ENCODE measurements around the gene AASS.

Gene AASS

DNA sequence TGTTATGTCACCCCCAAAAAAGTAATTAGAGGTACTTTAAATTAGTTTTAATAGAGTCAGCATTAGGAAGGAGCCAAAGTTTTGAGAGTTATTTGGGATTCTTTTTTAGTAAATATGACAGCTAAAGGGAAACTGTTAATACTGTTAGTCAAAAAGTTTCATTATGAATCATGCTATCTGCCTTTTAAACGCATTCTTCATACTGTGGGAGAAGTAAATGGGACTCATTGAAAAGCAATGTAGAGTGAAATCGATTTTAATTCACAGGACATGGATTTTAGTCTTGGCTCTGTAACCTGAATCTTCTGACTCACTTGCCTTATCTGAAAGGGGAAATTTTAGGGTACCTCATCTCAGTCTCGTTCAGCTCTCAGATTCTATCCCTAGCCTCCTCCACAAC is 105.1 kb downstream of the AASS start:
- Histone ChIP-seq H3K27ac (ENCODE audit: low read depth, low read length) (no peak overlapping the region), H3K18ac (ENCODE audit: low read length) (no peak overlapping the region), H3K56ac (ENCODE audit: low read length) (no peak overlapping the region), H3K27me3 (ENCODE audit: insufficient read depth, low read length, poor library complexity) (no peaks in the 10 kb centered on the region), H2AK5ac (ENCODE audit: low read length) (no peak overlapping the region), H2BK5ac (ENCODE audit: low read length) (no peak overlapping the region), H3K79me2 (ENCODE audit: control insufficient read depth, insufficient read depth, low read length) (no peaks in the 10 kb centered on the region), H3K4ac (ENCODE audit: low read depth, low read length) (no peak overlapping the region), H3K9ac (ENCODE audit: low read length) (no peak overlapping the region), H3K4me2 (ENCODE audit: low read length) (no peak overlapping the region), H3K79me1 (ENCODE audit: low read length) (no peaks in the 10 kb centered on the region), H4K5ac (ENCODE audit: low read length) (no peak overlapping the region), H4K8ac (ENCODE audit: low read depth, low read length) (no peak overlapping the region), H3K4me1 (ENCODE audit: control insufficient read depth, low read depth, low read length) (no peaks in the 10 kb centered on the region), H3K36me3 (ENCODE audit: control insufficient read depth, insufficient read depth, low read length) (no peaks in the 10 kb centered on the region), H3K23ac (ENCODE audit: low read length) (no peak overlapping the region), H3K4me3 (ENCODE audit: low read length) (no peak overlapping the region), H2BK120ac (ENCODE audit: low read depth, low read length) (no peak overlapping the region), H2BK15ac (replicated peaks; ENCODE audit: low read depth) (no peak overlapping the region)
- WGBS (ENCODE audit: extremely low coverage, insufficient coverage, low lambda C conversion rate), result no CpG with 5 or more reads among the region's 3 CpGs
- DNase-seq, result no peak

GRCh38 chr7:122038134-122038533 is 105.9 kb downstream of the AASS start:
- Histone ChIP-seq H4K8ac (ENCODE audit: low read depth, low read length) (no peak overlapping the region), H2BK15ac (replicated peaks; ENCODE audit: low read depth) (no peak overlapping the region), H3K4ac (ENCODE audit: low read depth, low read length) (no peak overlapping the region), H3K18ac (ENCODE audit: low read length) (no peak overlapping the region), H3K23ac (ENCODE audit: low read length) (no peak overlapping the region), H2BK120ac (ENCODE audit: low read depth, low read length) (no peak overlapping the region), H3K4me2 (ENCODE audit: low read length) (no peak overlapping the region), H3K79me1 (ENCODE audit: low read length) (no peaks in the 10 kb centered on the region), H3K27me3 (ENCODE audit: insufficient read depth, low read length, poor library complexity) (no peaks in the 10 kb centered on the region), H3K9ac (ENCODE audit: low read length) (no peak overlapping the region), H3K79me2 (ENCODE audit: control insufficient read depth, insufficient read depth, low read length) (no peaks in the 10 kb centered on the region), H3K36me3 (ENCODE audit: control insufficient read depth, insufficient read depth, low read length) (no peaks in the 10 kb centered on the region), H2BK5ac (ENCODE audit: low read length) (no peak overlapping the region), H2AK5ac (ENCODE audit: low read length) (no peak overlapping the region), H3K27ac (ENCODE audit: low read depth, low read length) (no peak overlapping the region), H3K4me3 (ENCODE audit: low read length) (no peak overlapping the region), H3K4me1 (ENCODE audit: control insufficient read depth, low read depth, low read length) (no peaks in the 10 kb centered on the region), H3K56ac (ENCODE audit: low read length) (no peak overlapping the region), H4K5ac (ENCODE audit: low read length) (no peak overlapping the region)
- DNase-seq, result no peak
- WGBS (ENCODE audit: extremely low coverage, insufficient coverage, low lambda C conversion rate), result no CpG with 5 or more reads among the region's 3 CpGs

- DNase-seq, result no peak
- Histone ChIP-seq H3K4me1 (ENCODE audit: control insufficient read depth, low read depth, low read length) (no peaks in the 10 kb centered on the region), H2BK120ac (ENCODE audit: low read depth, low read length) (no peak overlapping the region), H3K4me3 (ENCODE audit: low read length) (no peak overlapping the region), H3K27ac (ENCODE audit: low read depth, low read length) (no peak overlapping the region), H3K23ac (ENCODE audit: low read length) (no peak overlapping the region), H2AK5ac (ENCODE audit: low read length) (no peak overlapping the region), H4K8ac (ENCODE audit: low read depth, low read length) (no peak overlapping the region), H3K27me3 (ENCODE audit: insufficient read depth, low read length, poor library complexity) (no peaks in the 10 kb centered on the region), H3K79me1 (ENCODE audit: low read length) (no peaks in the 10 kb centered on the region), H3K4me2 (ENCODE audit: low read length) (no peak overlapping the region), H3K79me2 (ENCODE audit: control insufficient read depth, insufficient read depth, low read length) (no peaks in the 10 kb centered on the region), H3K4ac (ENCODE audit: low read depth, low read length) (no peak overlapping the region), H3K9ac (ENCODE audit: low read length) (no peak overlapping the region), H3K18ac (ENCODE audit: low read length) (no peak overlapping the region), H3K36me3 (ENCODE audit: control insufficient read depth, insufficient read depth, low read length) (no peaks in the 10 kb centered on the region), H4K5ac (ENCODE audit: low read length) (no peak overlapping the region), H3K56ac (ENCODE audit: low read length) (no peak overlapping the region), H2BK5ac (ENCODE audit: low read length) (no peak overlapping the region), H2BK15ac (replicated peaks; ENCODE audit: low read depth) (no peak overlapping the region)
- no CpG with 5 or more reads among the region's 1 CpG for WGBS (ENCODE audit: extremely low coverage, insufficient coverage, low lambda C conversion rate)
These were observed 108.2 kb downstream of the AASS start for GRCh38 chr7:122035876-122036275.

- no peak overlapping the region for H2BK120ac ChIP-seq (ENCODE audit: low read depth, low read length)
- H2BK15ac ChIP-seq (replicated peaks; ENCODE audit: low read depth), result no peak overlapping the region
- H3K4me3 ChIP-seq (ENCODE audit: low read length), result no peak overlapping the region
- no peaks in the 10 kb centered on the region for H3K79me2 ChIP-seq (ENCODE audit: control insufficient read depth, insufficient read depth, low read length)
- H4K5ac ChIP-seq (ENCODE audit: low read length), result no peak overlapping the region
- no peak overlapping the region for H2AK5ac ChIP-seq (ENCODE audit: low read length)
- no peak overlapping the region for H2BK5ac ChIP-seq (ENCODE audit: low read length)
- WGBS (ENCODE audit: extremely low coverage, insufficient coverage, low lambda C conversion rate), result no CpG with 5 or more reads among the region's 1 CpG
- no peak for DNase-seq
- H3K56ac ChIP-seq (ENCODE audit: low read length), result no peak overlapping the region
- no peak overlapping the region for H3K9ac ChIP-seq (ENCODE audit: low read length)
- no peak overlapping the region for H3K27ac ChIP-seq (ENCODE audit: low read depth, low read length)
- H3K4me2 ChIP-seq (ENCODE audit: low read length), result no peak overlapping the region
- no peak overlapping the region for H3K4ac ChIP-seq (ENCODE audit: low read depth, low read length)
- H3K18ac ChIP-seq (ENCODE audit: low read length), result no peak overlapping the region
- H3K79me1 ChIP-seq (ENCODE audit: low read length), result no peaks in the 10 kb centered on the region
- no peak overlapping the region for H3K23ac ChIP-seq (ENCODE audit: low read length)
- no peak overlapping the region for H4K8ac ChIP-seq (ENCODE audit: low read depth, low read length)
- no peaks in the 10 kb centered on the region for H3K36me3 ChIP-seq (ENCODE audit: control insufficient read depth, insufficient read depth, low read length)
- no peaks in the 10 kb centered on the region for H3K4me1 ChIP-seq (ENCODE audit: control insufficient read depth, low read depth, low read length)
- H3K27me3 ChIP-seq (ENCODE audit: insufficient read depth, low read length, poor library complexity), result no peaks in the 10 kb centered on the region
These were observed 110.4 kb downstream of the AASS start for GRCh38 chr7:122033641-122034040.

DNA sequence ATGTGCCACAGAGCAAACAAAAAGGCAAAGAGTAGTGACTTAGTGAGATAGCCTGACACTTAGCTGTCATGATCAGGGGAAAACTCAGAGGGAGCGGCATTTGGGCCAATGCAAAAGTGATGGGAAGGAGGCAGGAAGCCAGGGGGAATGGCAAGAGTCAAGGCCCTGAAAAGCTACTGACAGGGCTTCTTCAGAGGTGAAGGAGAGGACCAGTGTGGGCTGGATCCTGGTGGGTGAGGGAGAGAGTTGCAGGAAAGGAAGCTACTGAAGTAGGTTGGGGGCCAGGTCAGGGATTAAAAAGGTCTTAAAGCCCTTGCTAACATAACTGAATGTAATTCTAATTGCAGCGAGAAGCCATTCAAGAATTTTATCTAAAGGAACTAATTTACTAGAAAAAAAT is 117.0 kb downstream of the AASS start:
- Histone ChIP-seq H2BK15ac (replicated peaks; ENCODE audit: low read depth) (no peak overlapping the region), H3K4me2 (ENCODE audit: low read length) (no peak overlapping the region), H3K9ac (ENCODE audit: low read length) (no peak overlapping the region), H2AK5ac (ENCODE audit: low read length) (no peak overlapping the region), H3K36me3 (ENCODE audit: control insufficient read depth, insufficient read depth, low read length) (no peaks in the 10 kb centered on the region), H3K18ac (ENCODE audit: low read length) (no peak overlapping the region), H4K5ac (ENCODE audit: low read length) (no peak overlapping the region), H3K27ac (ENCODE audit: low read depth, low read length) (no peak overlapping the region), H3K79me2 (ENCODE audit: control insufficient read depth, insufficient read depth, low read length) (no peaks in the 10 kb centered on the region), H3K4ac (ENCODE audit: low read depth, low read length) (no peak overlapping the region), H3K56ac (ENCODE audit: low read length) (no peak overlapping the region), H3K4me1 (ENCODE audit: control insufficient read depth, low read depth, low read length) (no peaks in the 10 kb centered on the region), H3K79me1 (ENCODE audit: low read length) (no peaks in the 10 kb centered on the region), H3K27me3 (ENCODE audit: insufficient read depth, low read length, poor library complexity) (no peaks in the 10 kb centered on the region), H3K4me3 (ENCODE audit: low read length) (no peak overlapping the region), H4K8ac (ENCODE audit: low read depth, low read length) (no peak overlapping the region), H2BK5ac (ENCODE audit: low read length) (no peak overlapping the region), H3K23ac (ENCODE audit: low read length) (no peak overlapping the region), H2BK120ac (ENCODE audit: low read depth, low read length) (no peak overlapping the region)
- DNase-seq, result no peak
- WGBS (ENCODE audit: extremely low coverage, insufficient coverage, low lambda C conversion rate), result no CpG with 5 or more reads among the region's 2 CpGs

All from mesendoderm (in vitro differentiated cells).